HepG2 (cell line): Measurements from ENCODE around the gene PYGO2. TPM values are rescaled to one million over a fixed set of nuclear protein-coding genes. Genes with fewer than 3 reads are reported as not detected.

Experiments
- ARNT ChIP-seq: fragments of 450-650 bp; IDR thresholded peaks from 2 replicates; pipeline ENCODE4 v1.6.1; 2017
- CAMTA2 ChIP-seq: sonication (generic); formaldehyde crosslinking; IDR thresholded peaks from 2 replicates; pipeline ENCODE4 v1.4.0; 2020; ENCODE audit warnings: mild to moderate bottlenecking, missing genetic modification reagents, borderline replicate concordance
- DPF2 ChIP-seq: sonication (generic); formaldehyde crosslinking; IDR thresholded peaks from 2 replicates; pipeline ENCODE4 v1.4.0; 2020; ENCODE audit warnings: mild to moderate bottlenecking, low read depth, missing genetic modification reagents, borderline replicate concordance
- FIP1L1 ChIP-seq: fragments of 200-400 bp; formaldehyde crosslinking; IDR thresholded peaks from 2 replicates; pipeline ENCODE4 v1.6.1; 2018; ENCODE audit warnings: low read depth, mild to moderate bottlenecking, low read length, moderate library complexity, borderline replicate concordance; ENCODE audit not compliant: insufficient read depth
- HCFC1 ChIP-seq: fragments of 150-350 bp; IDR thresholded peaks from 2 replicates; pipeline ENCODE4 v1.6.1; 2014; ENCODE audit warnings: low read depth, low read length
- IKZF1 ChIP-seq: fragments of 450-650 bp; IDR thresholded peaks from 2 replicates; pipeline ENCODE4 v1.7.1; 2016
- MAZ ChIP-seq, 2 experiments: sonication (generic) in 1 of 2; formaldehyde crosslinking in 1 of 2; IDR thresholded peaks; 2 replicates each; pipeline versions ENCODE4 v1.5.0 to v1.6.1; 2012 to 2020; ENCODE audit warnings: low read depth in 2 of 2, mild to moderate bottlenecking in 2 of 2, borderline replicate concordance in 1 of 2, improper control_type of control experiment in 1 of 2, low read length in 1 of 2, missing genetic modification reagents in 1 of 2, moderate library complexity in 1 of 2
- MEF2D ChIP-seq: sonication (generic); formaldehyde crosslinking; IDR thresholded peaks from 2 replicates; pipeline ENCODE4 v1.5.1; 2020; ENCODE audit warnings: mild to moderate bottlenecking, missing genetic modification reagents
- MZF1 ChIP-seq: sonication (generic); formaldehyde crosslinking; IDR thresholded peaks from 2 replicates; pipeline ENCODE4 v1.8.1; 2023; ENCODE audit warnings: mild to moderate bottlenecking, missing genetic modification reagents, borderline replicate concordance
- NCOR1 ChIP-seq: fragments of 200-600 bp; sonication (generic); IDR thresholded peaks from 2 replicates; pipeline ENCODE4 v1.7.0; 2017; ENCODE audit warnings: antibody characterized with exemption, low read length, borderline replicate concordance
- PCBP1 ChIP-seq: fragments of 200-400 bp; formaldehyde crosslinking; IDR thresholded peaks from 2 replicates; pipeline ENCODE4 v1.6.1; 2017; ENCODE audit warnings: mild to moderate bottlenecking, low read depth, low read length, borderline replicate concordance
- PHF20 ChIP-seq: sonication (generic); formaldehyde crosslinking; IDR thresholded peaks from 2 replicates; pipeline ENCODE4 v1.5.0; 2020; ENCODE audit warnings: mild to moderate bottlenecking, missing genetic modification reagents
- RAD51 ChIP-seq: fragments of 450-650 bp; IDR thresholded peaks from 2 replicates; pipeline ENCODE4 v1.6.1; 2016; ENCODE audit warnings: borderline replicate concordance
- SCMH1 ChIP-seq: sonication (generic); formaldehyde crosslinking; IDR thresholded peaks from 2 replicates; pipeline ENCODE4 v1.9.0; 2021; ENCODE audit warnings: missing genetic modification reagents, mild to moderate bottlenecking, borderline replicate concordance
- SOX13 ChIP-seq, 3 experiments: fragments of 450-650 bp in 1 of 3; sonication (generic) in 1 of 3; formaldehyde crosslinking in 1 of 3; IDR thresholded peaks in 2 of 3; conservative IDR thresholded peaks in 1 of 3; 2 replicates each; pipeline versions ENCODE4 v1.5.0 to v1.6.1; 2016 to 2020; ENCODE audit warnings: antibody characterized with exemption in 1 of 3, mild to moderate bottlenecking in 1 of 3, missing compliant biosample characterization in 1 of 3, missing genetic modification reagents in 1 of 3, moderate library complexity in 1 of 3
- STAT5B ChIP-seq: sonication (generic); formaldehyde crosslinking; IDR thresholded peaks from 2 replicates; pipeline ENCODE4 v1.4.0; 2020; ENCODE audit warnings: missing genetic modification reagents
- TGIF2 ChIP-seq: IDR thresholded peaks from 2 replicates; pipeline ENCODE4 v1.6.1; 2016; ENCODE audit warnings: control low read depth, missing compliant biosample characterization
- ZNF205 ChIP-seq: IDR thresholded peaks from 2 replicates; pipeline ENCODE4 v1.6.1; 2018; ENCODE audit warnings: missing biosample characterization, missing genetic modification reagents
- ZNF24 ChIP-seq: fragments of 450-650 bp; IDR thresholded peaks from 2 replicates; pipeline ENCODE4 v1.6.1; 2017; ENCODE audit warnings: antibody characterized with exemption, mild to moderate bottlenecking
- ZNF354B ChIP-seq: sonication (generic); formaldehyde crosslinking; IDR thresholded peaks from 2 replicates; pipeline ENCODE4 v1.8.0; 2022; ENCODE audit warnings: mild to moderate bottlenecking, missing genetic modification reagents
- ZNF382 ChIP-seq: sonication (generic); formaldehyde crosslinking; IDR thresholded peaks from 2 replicates; pipeline ENCODE4 v1.5.0; 2020; ENCODE audit warnings: missing genetic modification reagents, mild to moderate bottlenecking, borderline replicate concordance
- ZNF740 ChIP-seq: sonication (generic); formaldehyde crosslinking; IDR thresholded peaks from 2 replicates; pipeline ENCODE4 v1.4.0; 2020; ENCODE audit warnings: missing genetic modification reagents
- polyA plus RNA-seq, 8 experiments: library from polyadenylated mRNA; depleted of rRNA in 3 of 8; stranded (reverse) in 7 of 8; unstranded in 1 of 8; fragments of >200 nt; fragmentation: Illumina TruSeq in 4 of 8; extraction: Trizol in 4 of 8; gene quantifications; 2 replicates each; pipeline versions ENCODE4 v1.2.1 to v1.2.3, GENCODE V29; 2011 to 2016; ENCODE audit warnings: low read depth in 4 of 8, missing spikeins in 1 of 8, mixed read lengths in 1 of 8; ENCODE audit not compliant: insufficient read depth in 1 of 8
- total RNA-seq, 5 experiments: library from RNA; depleted of rRNA; stranded (reverse); fragments of >200 nt; fragmentation: Illumina TruSeq; extraction: Trizol; gene quantifications; 2 replicates each; pipeline ENCODE4 v1.2.3, GENCODE V29; 2016; ENCODE audit warnings: low read depth in 1 of 5
- TF ChIP-seq, protein P1 (sequence below): sonication (generic); formaldehyde crosslinking; IDR thresholded peaks from 2 replicates; pipeline ENCODE4; 2020; ENCODE audit warnings: missing genetic modification reagents, mild to moderate bottlenecking, borderline replicate concordance
- TF ChIP-seq, protein P2 (sequence below): sonication (generic); formaldehyde crosslinking; conservative IDR thresholded peaks from 2 replicates; pipeline ENCODE4 v1.4.0; 2020; ENCODE audit warnings: missing genetic modification reagents
- TF ChIP-seq, protein P3 (sequence below): IDR thresholded peaks from 2 replicates; pipeline ENCODE4 v1.6.1; 2016; ENCODE audit warnings: mild to moderate bottlenecking, missing biosample characterization, missing genetic modification reagents

PYGO2 gene
- total and polyA plus RNA-seq, 2 of the 13 experiments (the other 11 are each of a cell fraction or from before 2014, with no cell fraction given), result 20.3 to 21.8 TPM

- TF ChIP-seq PHF20 (CRISPR knock-in tag) (peak; percentile 80), FIP1L1 (no peak), MAZ (IDR thresholded peaks at IDR 0.05; ENCODE audit: borderline replicate concordance, low read depth, low read length) (no peak), MAZ (CRISPR knock-in tag; IDR thresholded peaks at IDR 0.05; ENCODE audit: low read depth) (peak; percentile 96), ZNF740 (CRISPR knock-in tag) (peak; percentile 96), ZNF354B (CRISPR knock-in tag) (peak; percentile 93; the same call in 1 of the 2 replicates), SOX13 (IDR thresholded peaks at IDR 0.05) (no peak), SOX13 (CRISPR knock-in tag; conservative IDR thresholded peaks at IDR 0.05 in 1 of 2, IDR thresholded peaks at IDR 0.05 in 1 of 2) (peak in 1 of 2 experiments; percentile 77; a peak in 2 of 4 replicates), ZNF205 (CRISPR knock-in tag) (no peak; the same call in 1 of the 2 replicates), MEF2D (CRISPR knock-in tag) (peak; percentile 97), ZNF382 (CRISPR knock-in tag) (no peak), NCOR1 (no peak; the same call in 1 of the 2 replicates), RAD51 (peak; percentile 96; the same call in 1 of the 2 replicates), MZF1 (peak; percentile 90; the same call in 1 of the 2 replicates), HCFC1 (no peak), IKZF1 (no peak), DPF2 (CRISPR knock-in tag) (peak; percentile 69; the same call in 1 of the 2 replicates), ARNT (no peak), TGIF2 (peak; percentile 95), PCBP1 (0 out of 2 replicates have a peak, but pooled peaks have one; percentile 79), STAT5B (CRISPR knock-in tag) (peak; percentile 79), SCMH1 (CRISPR knock-in tag) (no peak), ZNF24 (no peak), CAMTA2 (peak; percentile 99)
- TF ChIP-seq, protein P1, sequence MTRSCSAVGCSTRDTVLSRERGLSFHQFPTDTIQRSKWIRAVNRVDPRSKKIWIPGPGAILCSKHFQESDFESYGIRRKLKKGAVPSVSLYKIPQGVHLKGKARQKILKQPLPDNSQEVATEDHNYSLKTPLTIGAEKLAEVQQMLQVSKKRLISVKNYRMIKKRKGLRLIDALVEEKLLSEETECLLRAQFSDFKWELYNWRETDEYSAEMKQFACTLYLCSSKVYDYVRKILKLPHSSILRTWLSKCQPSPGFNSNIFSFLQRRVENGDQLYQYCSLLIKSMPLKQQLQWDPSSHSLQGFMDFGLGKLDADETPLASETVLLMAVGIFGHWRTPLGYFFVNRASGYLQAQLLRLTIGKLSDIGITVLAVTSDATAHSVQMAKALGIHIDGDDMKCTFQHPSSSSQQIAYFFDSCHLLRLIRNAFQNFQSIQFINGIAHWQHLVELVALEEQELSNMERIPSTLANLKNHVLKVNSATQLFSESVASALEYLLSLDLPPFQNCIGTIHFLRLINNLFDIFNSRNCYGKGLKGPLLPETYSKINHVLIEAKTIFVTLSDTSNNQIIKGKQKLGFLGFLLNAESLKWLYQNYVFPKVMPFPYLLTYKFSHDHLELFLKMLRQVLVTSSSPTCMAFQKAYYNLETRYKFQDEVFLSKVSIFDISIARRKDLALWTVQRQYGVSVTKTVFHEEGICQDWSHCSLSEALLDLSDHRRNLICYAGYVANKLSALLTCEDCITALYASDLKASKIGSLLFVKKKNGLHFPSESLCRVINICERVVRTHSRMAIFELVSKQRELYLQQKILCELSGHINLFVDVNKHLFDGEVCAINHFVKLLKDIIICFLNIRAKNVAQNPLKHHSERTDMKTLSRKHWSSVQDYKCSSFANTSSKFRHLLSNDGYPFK, result peak; percentile 92; the same call in 1 of the 2 replicates
- TF ChIP-seq, protein P2, sequence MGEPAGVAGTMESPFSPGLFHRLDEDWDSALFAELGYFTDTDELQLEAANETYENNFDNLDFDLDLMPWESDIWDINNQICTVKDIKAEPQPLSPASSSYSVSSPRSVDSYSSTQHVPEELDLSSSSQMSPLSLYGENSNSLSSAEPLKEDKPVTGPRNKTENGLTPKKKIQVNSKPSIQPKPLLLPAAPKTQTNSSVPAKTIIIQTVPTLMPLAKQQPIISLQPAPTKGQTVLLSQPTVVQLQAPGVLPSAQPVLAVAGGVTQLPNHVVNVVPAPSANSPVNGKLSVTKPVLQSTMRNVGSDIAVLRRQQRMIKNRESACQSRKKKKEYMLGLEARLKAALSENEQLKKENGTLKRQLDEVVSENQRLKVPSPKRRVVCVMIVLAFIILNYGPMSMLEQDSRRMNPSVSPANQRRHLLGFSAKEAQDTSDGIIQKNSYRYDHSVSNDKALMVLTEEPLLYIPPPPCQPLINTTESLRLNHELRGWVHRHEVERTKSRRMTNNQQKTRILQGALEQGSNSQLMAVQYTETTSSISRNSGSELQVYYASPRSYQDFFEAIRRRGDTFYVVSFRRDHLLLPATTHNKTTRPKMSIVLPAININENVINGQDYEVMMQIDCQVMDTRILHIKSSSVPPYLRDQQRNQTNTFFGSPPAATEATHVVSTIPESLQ (CRISPR knock-in tag), result 0 out of 2 replicates have a peak, but pooled peaks have one; percentile 58
- TF ChIP-seq, protein P3, sequence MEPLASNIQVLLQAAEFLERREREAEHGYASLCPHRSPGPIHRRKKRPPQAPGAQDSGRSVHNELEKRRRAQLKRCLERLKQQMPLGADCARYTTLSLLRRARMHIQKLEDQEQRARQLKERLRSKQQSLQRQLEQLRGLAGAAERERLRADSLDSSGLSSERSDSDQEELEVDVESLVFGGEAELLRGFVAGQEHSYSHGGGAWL, result peak; percentile 99
Measured at GRCh38 chr1:154936555-154937084, 25.0 kb downstream of the PYGO2 start, which contains the start of gene PMVK (continued).
